HepG2 (cell line): ENCODE results near the gene NLGN3. TPM values are rescaled to one million over a fixed set of nuclear protein-coding genes. Genes with fewer than 3 reads are reported as not detected.

ENCODE experiments used
- ATAC-seq: fragments of 200-7000 bp; cut with Tn5 transposase; 3 replicates; pipeline ENCODE4 v1.9.1; 2020; ENCODE audit warnings: mild to moderate bottlenecking, moderate library complexity
- BruUV-seq: library from RNA; stranded (reverse); fragments of 400-500 nt; replicated peaks from 2 replicates; lab custom pipeline; 2021; lab: Mats Ljungman, UMichigan
- CTCF ChIA-PET: fragments of 300-600 bp; formaldehyde crosslinking; extraction: SDS; loops from one replicate; lab custom pipeline; 2021; ENCODE audit warnings: low total read pairs, inconsistent platforms, low intra/inter-chr PET ratio; lab: Yijun Ruan, JAX
- POLR2A ChIA-PET: fragments of 350-600 bp; sonication (Branson Sonifier 250); formaldehyde crosslinking; loops from one replicate; lab custom pipeline; 2020; ENCODE audit warnings: antibody characterized with exemption, inconsistent platforms; lab: Yijun Ruan, JAX
- DNase-seq: peaks from one replicate; pipeline ENCODE4 v3.0.0-alpha.2; 2015; ENCODE audit warnings: low spot score
- FAIRE-seq: peaks from 3 replicates; lab custom pipeline; 2011; peaks lifted over from hg19 to GRCh38; lab: Jason Lieb, UNC
- H2AFZ ChIP-seq: one replicate; pipeline ENCODE4 v1.6.1; 2011; ENCODE audit warnings: low read length, inconsistent platforms
- H3K27ac ChIP-seq: fragments of 300-600 bp; 3 replicates; pipeline ENCODE4 v1.8.0; 2011; ENCODE audit warnings: mixed run types, mild to moderate bottlenecking, mixed read lengths, low read length, inconsistent platforms; ENCODE audit not compliant: insufficient read depth; ENCODE audit errors: extremely low read length
- H3K27me3 ChIP-seq, 2 experiments: fragments of 200-600 bp in 1 of 2; 2 replicates in 1 of 2; 3 replicates in 1 of 2; pipeline versions ENCODE4 v1.6.0 to v1.8.0; 2011; ENCODE audit warnings: low read length in 2 of 2, mild to moderate bottlenecking in 2 of 2, moderate library complexity in 2 of 2, inconsistent platforms in 1 of 2; ENCODE audit not compliant: insufficient read depth in 2 of 2, control insufficient read depth in 1 of 2
- H3K36me3 ChIP-seq, 2 experiments: fragments of 200-600 bp in 1 of 2; replicated peaks in 1 of 2; 2 replicates in 1 of 2; 3 replicates in 1 of 2; pipeline versions ENCODE4 v1.5.1 to v1.8.0; 2011; ENCODE audit warnings: low read length in 2 of 2, inconsistent platforms in 1 of 2; ENCODE audit not compliant: insufficient read depth in 2 of 2, control insufficient read depth in 1 of 2
- H3K4me1 ChIP-seq: 2 replicates; pipeline ENCODE4 v1.5.1; 2012; ENCODE audit warnings: low read length, inconsistent platforms; ENCODE audit not compliant: insufficient read depth
- H3K4me2 ChIP-seq: 2 replicates; pipeline ENCODE4 v1.6.0; 2011; ENCODE audit warnings: low read depth, low read length, inconsistent platforms
- H3K4me3 ChIP-seq, 3 experiments: fragments of 200-600 bp in 1 of 3; sonication (generic), shearing (Covaris generic) in 1 of 3; replicated peaks in 1 of 3; 2 replicates each; pipeline ENCODE4 v1.5.1; 2011 to 2016; ENCODE audit warnings: low read length in 3 of 3, inconsistent platforms in 2 of 3, low read depth in 2 of 3, mild to moderate bottlenecking in 2 of 3, control low read depth in 1 of 3, mixed read lengths in 1 of 3; ENCODE audit not compliant: insufficient read depth in 1 of 3
- H3K79me2 ChIP-seq: one replicate; pipeline ENCODE4 v1.6.1; 2011; ENCODE audit warnings: low read length, inconsistent platforms; ENCODE audit not compliant: insufficient read depth
- H3K9ac ChIP-seq: 2 replicates; pipeline ENCODE4 v1.6.0; 2011; ENCODE audit warnings: mild to moderate bottlenecking, low read depth, low read length, inconsistent platforms; ENCODE audit not compliant: insufficient read depth
- H3K9me3 ChIP-seq: 2 replicates; pipeline ENCODE4 v1.5.1; 2012; ENCODE audit warnings: mild to moderate bottlenecking, low read length
- H4K20me1 ChIP-seq: 2 replicates; pipeline ENCODE4 v1.6.0; 2011; ENCODE audit warnings: inconsistent platforms, mild to moderate bottlenecking, low read length, moderate library complexity; ENCODE audit not compliant: insufficient read depth
- BRD4 ChIP-seq: sonication (generic); formaldehyde crosslinking; IDR thresholded peaks from 2 replicates; pipeline ENCODE4 v1.4.0; 2020; ENCODE audit warnings: missing genetic modification reagents
- ETV5 ChIP-seq: IDR thresholded peaks from 2 replicates; pipeline ENCODE4 v1.6.1; 2018; ENCODE audit warnings: missing biosample characterization, missing genetic modification reagents, inconsistent platforms, borderline replicate concordance
- HNF4G ChIP-seq, 2 experiments: sonication (generic) in 1 of 2; formaldehyde crosslinking in 1 of 2; IDR thresholded peaks; 2 replicates each; pipeline versions ENCODE4 v1.4.0 to v1.6.1; 2011 to 2020; ENCODE audit warnings: borderline replicate concordance in 2 of 2, low read depth in 2 of 2, mild to moderate bottlenecking in 2 of 2, low read length in 1 of 2, missing genetic modification reagents in 1 of 2, moderate library complexity in 1 of 2
- MXD4 ChIP-seq: IDR thresholded peaks from 2 replicates; pipeline ENCODE4 v1.6.1; 2016; ENCODE audit warnings: mild to moderate bottlenecking, missing biosample characterization, missing genetic modification reagents
- TBL1XR1 ChIP-seq: fragments of 150-350 bp; IDR thresholded peaks from 2 replicates; pipeline ENCODE4 v1.6.1; 2014; ENCODE audit warnings: borderline replicate concordance, low read length; ENCODE audit not compliant: partially characterized antibody
- ZMAT5 ChIP-seq: sonication (generic); formaldehyde crosslinking; IDR thresholded peaks from 2 replicates; pipeline ENCODE4 v1.5.0; 2020; ENCODE audit warnings: mild to moderate bottlenecking, low read depth, missing genetic modification reagents, borderline replicate concordance
- ZNF414 ChIP-seq: sonication (generic); formaldehyde crosslinking; IDR thresholded peaks from 2 replicates; pipeline ENCODE4 v1.5.0; 2020; ENCODE audit warnings: missing genetic modification reagents
- WGBS: methylation state at CpG from one replicate; pipeline ENCODE4 v1.1.6; 2017; ENCODE audit warnings: low lambda C conversion rate; 5-methylcytosine and 5-hydroxymethylcytosine counted together
- in situ Hi-C: cut with HindIII; loops from 2 replicates; pipeline ENCODE4 v1.10.0; 2017; ENCODE audit warnings: low pct_unique_long_range_greater_than_20kb; ENCODE audit not compliant: extremely low pct_ligation_motif_present
- intact Hi-C: fragments of 100-400 bp; cut with micrococcal nuclease; formaldehyde crosslinking; loops from one replicate; pipeline ENCODE4 v1.10.0; 2022; ENCODE audit not compliant: unreplicated experiment
- polyA plus RNA-seq, 8 experiments: library from polyadenylated mRNA; depleted of rRNA in 3 of 8; stranded (reverse) in 7 of 8; unstranded in 1 of 8; fragments of >200 nt; fragmentation: Illumina TruSeq in 4 of 8; extraction: Trizol in 4 of 8; gene quantifications; 2 replicates each; pipeline versions ENCODE4 v1.2.1 to v1.2.3, GENCODE V29; 2011 to 2016; ENCODE audit warnings: low read depth in 4 of 8, missing spikeins in 1 of 8, mixed read lengths in 1 of 8; ENCODE audit not compliant: insufficient read depth in 1 of 8
- total RNA-seq, 5 experiments: library from RNA; depleted of rRNA; stranded (reverse); fragments of >200 nt; fragmentation: Illumina TruSeq; extraction: Trizol; gene quantifications; 2 replicates each; pipeline ENCODE4 v1.2.3, GENCODE V29; 2016; ENCODE audit warnings: low read depth in 1 of 5
- TF ChIP-seq, protein P1 (sequence below): sonication (generic); formaldehyde crosslinking; IDR thresholded peaks from 2 replicates; pipeline ENCODE4 v1.5.1; 2020; ENCODE audit warnings: mild to moderate bottlenecking, missing genetic modification reagents, moderate library complexity
- TF ChIP-seq, protein P2 (sequence below): sonication (generic); formaldehyde crosslinking; IDR thresholded peaks from 2 replicates; pipeline ENCODE4 v1.4.0; 2020; ENCODE audit warnings: mild to moderate bottlenecking, missing genetic modification reagents
- TF ChIP-seq, protein P3 (sequence below): IDR thresholded peaks from 2 replicates; pipeline ENCODE4 v1.6.1; 2018; ENCODE audit warnings: missing genetic modification reagents

Gene NLGN3
- total and polyA plus RNA-seq, 2 of the 13 experiments (the other 11 are each of a cell fraction or from before 2014, with no cell fraction given), result 0.04 to 0.16 TPM

GRCh38 chrX:71191248-71191647, 46.6 kb downstream of the NLGN3 start (continued):
- no peak for TF ChIP-seq ZNF414 (CRISPR knock-in tag)
- TF ChIP-seq, all 625 proteins: peak for 0

- Histone ChIP-seq H3K9me3 (no peaks in the 10 kb centered on the region), H3K27me3 (no peaks in the 10 kb centered on the region), H2AFZ (no peak overlapping the region), H3K9ac (no peak overlapping the region), H4K20me1 (no peaks in the 10 kb centered on the region)
- FAIRE-seq (no peak), DNase-seq (no peak), ATAC-seq (peak; percentile 82)
- in situ Hi-C loops (no loop called here), intact Hi-C loops (no loop called here)
- CTCF ChIA-PET, result no interaction called here
- BruUV-seq, result no TSS peak
- 6% methylated on average over 4 of the region's 4 CpGs for WGBS
- TF ChIP-seq ZMAT5 (CRISPR knock-in tag) (no peak), MXD4 (CRISPR knock-in tag) (no peak), ETV5 (CRISPR knock-in tag) (no peak), HNF4G (IDR thresholded peaks at IDR 0.05; ENCODE audit: borderline replicate concordance, low read depth, low read length) (no peak), HNF4G (CRISPR knock-in tag; IDR thresholded peaks at IDR 0.05; ENCODE audit: borderline replicate concordance, low read depth) (no peak), TBL1XR1 (no peak), BRD4 (CRISPR knock-in tag) (no peak)
- TF ChIP-seq, protein P1, sequence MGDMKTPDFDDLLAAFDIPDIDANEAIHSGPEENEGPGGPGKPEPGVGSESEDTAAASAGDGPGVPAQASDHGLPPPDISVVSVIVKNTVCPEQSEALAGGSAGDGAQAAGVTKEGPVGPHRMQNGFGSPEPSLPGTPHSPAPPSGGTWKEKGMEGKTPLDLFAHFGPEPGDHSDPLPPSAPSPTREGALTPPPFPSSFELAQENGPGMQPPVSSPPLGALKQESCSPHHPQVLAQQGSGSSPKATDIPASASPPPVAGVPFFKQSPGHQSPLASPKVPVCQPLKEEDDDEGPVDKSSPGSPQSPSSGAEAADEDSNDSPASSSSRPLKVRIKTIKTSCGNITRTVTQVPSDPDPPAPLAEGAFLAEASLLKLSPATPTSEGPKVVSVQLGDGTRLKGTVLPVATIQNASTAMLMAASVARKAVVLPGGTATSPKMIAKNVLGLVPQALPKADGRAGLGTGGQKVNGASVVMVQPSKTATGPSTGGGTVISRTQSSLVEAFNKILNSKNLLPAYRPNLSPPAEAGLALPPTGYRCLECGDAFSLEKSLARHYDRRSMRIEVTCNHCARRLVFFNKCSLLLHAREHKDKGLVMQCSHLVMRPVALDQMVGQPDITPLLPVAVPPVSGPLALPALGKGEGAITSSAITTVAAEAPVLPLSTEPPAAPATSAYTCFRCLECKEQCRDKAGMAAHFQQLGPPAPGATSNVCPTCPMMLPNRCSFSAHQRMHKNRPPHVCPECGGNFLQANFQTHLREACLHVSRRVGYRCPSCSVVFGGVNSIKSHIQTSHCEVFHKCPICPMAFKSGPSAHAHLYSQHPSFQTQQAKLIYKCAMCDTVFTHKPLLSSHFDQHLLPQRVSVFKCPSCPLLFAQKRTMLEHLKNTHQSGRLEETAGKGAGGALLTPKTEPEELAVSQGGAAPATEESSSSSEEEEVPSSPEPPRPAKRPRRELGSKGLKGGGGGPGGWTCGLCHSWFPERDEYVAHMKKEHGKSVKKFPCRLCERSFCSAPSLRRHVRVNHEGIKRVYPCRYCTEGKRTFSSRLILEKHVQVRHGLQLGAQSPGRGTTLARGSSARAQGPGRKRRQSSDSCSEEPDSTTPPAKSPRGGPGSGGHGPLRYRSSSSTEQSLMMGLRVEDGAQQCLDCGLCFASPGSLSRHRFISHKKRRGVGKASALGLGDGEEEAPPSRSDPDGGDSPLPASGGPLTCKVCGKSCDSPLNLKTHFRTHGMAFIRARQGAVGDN, result no peak
- TF ChIP-seq, protein P2, sequence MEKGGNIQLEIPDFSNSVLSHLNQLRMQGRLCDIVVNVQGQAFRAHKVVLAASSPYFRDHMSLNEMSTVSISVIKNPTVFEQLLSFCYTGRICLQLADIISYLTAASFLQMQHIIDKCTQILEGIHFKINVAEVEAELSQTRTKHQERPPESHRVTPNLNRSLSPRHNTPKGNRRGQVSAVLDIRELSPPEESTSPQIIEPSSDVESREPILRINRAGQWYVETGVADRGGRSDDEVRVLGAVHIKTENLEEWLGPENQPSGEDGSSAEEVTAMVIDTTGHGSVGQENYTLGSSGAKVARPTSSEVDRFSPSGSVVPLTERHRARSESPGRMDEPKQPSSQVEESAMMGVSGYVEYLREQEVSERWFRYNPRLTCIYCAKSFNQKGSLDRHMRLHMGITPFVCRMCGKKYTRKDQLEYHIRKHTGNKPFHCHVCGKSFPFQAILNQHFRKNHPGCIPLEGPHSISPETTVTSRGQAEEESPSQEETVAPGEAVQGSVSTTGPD (CRISPR knock-in tag), result no peak
- TF ChIP-seq, protein P3, sequence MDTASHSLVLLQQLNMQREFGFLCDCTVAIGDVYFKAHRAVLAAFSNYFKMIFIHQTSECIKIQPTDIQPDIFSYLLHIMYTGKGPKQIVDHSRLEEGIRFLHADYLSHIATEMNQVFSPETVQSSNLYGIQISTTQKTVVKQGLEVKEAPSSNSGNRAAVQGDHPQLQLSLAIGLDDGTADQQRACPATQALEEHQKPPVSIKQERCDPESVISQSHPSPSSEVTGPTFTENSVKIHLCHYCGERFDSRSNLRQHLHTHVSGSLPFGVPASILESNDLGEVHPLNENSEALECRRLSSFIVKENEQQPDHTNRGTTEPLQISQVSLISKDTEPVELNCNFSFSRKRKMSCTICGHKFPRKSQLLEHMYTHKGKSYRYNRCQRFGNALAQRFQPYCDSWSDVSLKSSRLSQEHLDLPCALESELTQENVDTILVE, result no peak
- TF ChIP-seq, all 625 proteins: peak for 0
- H3K4me2 ChIP-seq, result peak overlapping the region; percentile 60
- H3K36me3 ChIP-seq, result no peaks in the 10 kb centered on the region
- H3K4me3 ChIP-seq, result peak overlapping the region in 1 of 3 experiments; percentile 16; a peak in 1 of 6 replicates
- peaks cover 42% of the 10 kb centered on the region for H3K4me1 ChIP-seq
- no peaks in the 10 kb centered on the region for H3K79me2 ChIP-seq
- POLR2A ChIA-PET, result interaction anchor here (0.9 to 1.6 kb wide), 3 partner anchors 12 to 32 kb away, joined by 3 to 6 read pairs (median 4); no protein-coding TSS in a partner anchor
- peak overlapping the region; percentile 18 for H3K27ac ChIP-seq
These were observed 51.5 kb downstream of the NLGN3 start for GRCh38 chrX:71195964-71196649.
